ENCODE measurements around the gene ITGAV.

- no peak for TF ChIP-seq CTCF (IDR thresholded peaks at IDR 0.05; ENCODE audit: poor library complexity)
- TF ChIP-seq EZH2 (IDR thresholded peaks at IDR 0.05; ENCODE audit: borderline replicate concordance), result no peak
These were observed 119.9 kb downstream of the ITGAV start for GRCh38 chr2:186709529-186710450.

All from hepatocyte (in vitro differentiated cells).